ENCODE results near the gene MTARC2.

MTARC2 gene

DNA sequence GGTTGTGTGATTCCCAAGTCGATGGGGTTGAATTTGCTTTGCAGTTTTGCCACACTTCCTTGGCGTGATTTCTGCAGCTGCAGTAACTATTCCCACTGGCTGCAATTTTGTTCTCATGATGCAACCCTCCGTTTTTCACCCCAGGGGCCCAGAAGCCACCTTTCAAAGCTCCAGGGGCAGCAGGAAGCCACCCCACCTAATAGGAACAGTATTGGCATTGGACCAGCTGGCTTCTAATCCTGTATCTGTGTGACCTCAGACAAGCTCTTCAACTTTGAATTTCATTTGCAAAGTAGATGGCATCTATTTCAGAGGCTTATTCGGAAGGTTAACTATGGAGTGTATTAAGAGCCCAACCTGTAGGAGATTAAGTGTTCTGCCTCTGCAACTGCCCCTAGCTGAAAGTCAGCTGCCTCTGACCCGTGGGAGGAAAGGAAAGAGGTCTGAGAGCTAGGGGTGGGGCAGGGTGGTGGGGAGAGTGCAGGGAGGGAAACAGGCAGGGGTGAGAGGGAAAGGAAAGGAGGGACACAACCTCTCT is 45.3 kb upstream of the MTARC2 start:
- no peak for DNase-seq (ENCODE audit: extremely low read depth, insufficient read length)
- TF ChIP-seq CTCF (IDR thresholded peaks at IDR 0.05; ENCODE audit: insufficient read depth, low read length, poor library complexity, severe bottlenecking), result no peak
- Histone ChIP-seq H3K36me3 (ENCODE audit: control insufficient read depth, insufficient read depth, low read length) (no peaks in the 10 kb centered on the region), H3K27me3 (replicated peaks; ENCODE audit: control insufficient read depth, insufficient read depth, low read length) (no peaks in the 10 kb centered on the region), H3K4me3 (replicated peaks; ENCODE audit: low read depth, low read length) (no peak overlapping the region)

DNA sequence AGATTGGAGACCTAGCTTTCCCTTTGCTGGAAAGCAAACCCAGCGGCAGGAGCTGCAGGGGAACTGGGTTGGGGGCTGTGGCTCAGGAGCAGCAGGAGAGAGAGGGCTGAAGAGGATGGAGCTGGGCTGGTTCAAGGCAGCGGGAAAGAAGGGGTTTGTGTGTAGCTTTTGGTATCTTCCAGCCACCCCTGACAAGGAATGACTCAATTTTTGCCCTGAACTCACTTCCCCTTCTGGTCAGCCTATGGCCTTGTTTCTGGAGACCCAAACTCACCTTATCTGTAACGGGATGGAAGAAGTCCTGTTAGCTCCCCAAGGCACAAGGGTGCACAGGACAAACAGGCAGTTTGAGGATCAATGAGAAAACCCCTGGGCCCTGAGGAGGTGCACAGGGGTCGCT is 44.8 kb upstream of the MTARC2 start:
- H3K36me3 ChIP-seq (ENCODE audit: control insufficient read depth, insufficient read depth, low read length), result no peaks in the 10 kb centered on the region
- no peak overlapping the region for H3K4me3 ChIP-seq (replicated peaks; ENCODE audit: low read depth, low read length)
- H3K27me3 ChIP-seq (replicated peaks; ENCODE audit: control insufficient read depth, insufficient read depth, low read length), result no peaks in the 10 kb centered on the region
- no peak for TF ChIP-seq CTCF (IDR thresholded peaks at IDR 0.05; ENCODE audit: insufficient read depth, low read length, poor library complexity, severe bottlenecking)
- DNase-seq (ENCODE audit: extremely low read depth, insufficient read length), result no peak

- Histone ChIP-seq H3K36me3 (ENCODE audit: control insufficient read depth, insufficient read depth, low read length) (no peaks in the 10 kb centered on the region), H3K4me3 (replicated peaks; ENCODE audit: low read depth, low read length) (no peak overlapping the region), H3K27me3 (replicated peaks; ENCODE audit: control insufficient read depth, insufficient read depth, low read length) (no peaks in the 10 kb centered on the region)
- no peak for DNase-seq (ENCODE audit: extremely low read depth, insufficient read length)
- TF ChIP-seq CTCF (IDR thresholded peaks at IDR 0.05; ENCODE audit: insufficient read depth, low read length, poor library complexity, severe bottlenecking), result no peak
Observed at GRCh38 chr1:220705782-220706181, 42.3 kb upstream of the MTARC2 start.

DNA sequence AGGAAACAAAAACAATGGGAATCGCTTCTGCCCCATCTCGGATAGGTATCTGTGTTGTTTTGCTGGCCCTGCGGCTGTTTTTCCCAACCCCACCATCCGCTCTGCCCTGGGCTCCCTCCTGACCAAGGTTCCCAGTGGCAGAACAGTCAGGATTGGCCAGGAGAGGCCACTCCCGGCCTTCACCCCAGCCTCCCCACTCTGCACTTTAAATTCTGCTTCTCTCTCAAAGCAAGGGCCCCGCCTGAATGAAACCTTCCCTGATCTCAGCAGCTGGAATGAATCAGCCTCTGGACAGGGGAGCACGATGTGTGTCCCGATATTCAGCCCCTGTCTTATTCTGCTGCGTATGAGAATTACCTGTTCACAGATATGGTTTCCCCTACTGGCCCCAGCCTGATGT is 41.6 kb upstream of the MTARC2 start:
- Histone ChIP-seq H3K4me3 (replicated peaks; ENCODE audit: low read depth, low read length) (no peak overlapping the region), H3K36me3 (ENCODE audit: control insufficient read depth, insufficient read depth, low read length) (no peaks in the 10 kb centered on the region), H3K27me3 (replicated peaks; ENCODE audit: control insufficient read depth, insufficient read depth, low read length) (no peaks in the 10 kb centered on the region)
- DNase-seq (ENCODE audit: extremely low read depth, insufficient read length), result no peak
- TF ChIP-seq CTCF (IDR thresholded peaks at IDR 0.05; ENCODE audit: insufficient read depth, low read length, poor library complexity, severe bottlenecking), result no peak

GRCh38 chr1:220707160-220707559 is 41.0 kb upstream of the MTARC2 start:
- DNase-seq (ENCODE audit: extremely low read depth, insufficient read length), result no peak
- Histone ChIP-seq H3K36me3 (ENCODE audit: control insufficient read depth, insufficient read depth, low read length) (no peaks in the 10 kb centered on the region), H3K4me3 (replicated peaks; ENCODE audit: low read depth, low read length) (no peak overlapping the region), H3K27me3 (replicated peaks; ENCODE audit: control insufficient read depth, insufficient read depth, low read length) (no peaks in the 10 kb centered on the region)
- TF ChIP-seq CTCF (IDR thresholded peaks at IDR 0.05; ENCODE audit: insufficient read depth, low read length, poor library complexity, severe bottlenecking), result no peak

GRCh38 chr1:220708244-220708643 is 39.9 kb upstream of the MTARC2 start:
- Histone ChIP-seq H3K4me3 (replicated peaks; ENCODE audit: low read depth, low read length) (no peak overlapping the region), H3K27me3 (replicated peaks; ENCODE audit: control insufficient read depth, insufficient read depth, low read length) (no peaks in the 10 kb centered on the region), H3K36me3 (ENCODE audit: control insufficient read depth, insufficient read depth, low read length) (no peaks in the 10 kb centered on the region)
- no peak for DNase-seq (ENCODE audit: extremely low read depth, insufficient read length)
- no peak for TF ChIP-seq CTCF (IDR thresholded peaks at IDR 0.05; ENCODE audit: insufficient read depth, low read length, poor library complexity, severe bottlenecking)
